Mesothelial cell of epicardium (in vitro differentiated cells): ENCODE measurements around the gene KIF2A. TPM values are rescaled to one million over a fixed set of nuclear protein-coding genes. Genes with fewer than 3 reads are reported as not detected.

Experiments used
- DNase-seq, 2 experiments: peaks; one replicate each; pipeline ENCODE4 v3.0.0; 2021; ENCODE audit warnings: low spot score in 2 of 2; ENCODE audit not compliant: unreplicated experiment in 2 of 2
- H3K27ac Mint-ChIP-seq: 2 replicates; pipeline ENCODE4 v1.8.0; 2021; ENCODE audit warnings: mixed read lengths
- H3K27me3 Mint-ChIP-seq: 2 replicates; pipeline ENCODE4 v1.8.0; 2021; ENCODE audit warnings: low read depth, mixed read lengths
- H3K36me3 Mint-ChIP-seq: 2 replicates; pipeline ENCODE4 v1.8.0; 2021; ENCODE audit warnings: mixed read lengths
- H3K4me1 Mint-ChIP-seq: 2 replicates; pipeline ENCODE4 v1.8.0; 2021; ENCODE audit warnings: mixed read lengths
- H3K4me3 Mint-ChIP-seq: 2 replicates; pipeline ENCODE4 v1.8.0; 2021; ENCODE audit warnings: mild to moderate bottlenecking, moderate library complexity, mixed read lengths
- H3K9me3 Mint-ChIP-seq: 2 replicates; pipeline ENCODE4 v1.8.0; 2021; ENCODE audit warnings: mixed read lengths
- CTCF ChIP-seq: fragments of 200-600 bp; sonication (generic); IDR thresholded peaks from one replicate; pipeline ENCODE4 v1.5.0; 2021; ENCODE audit warnings: antibody characterized with exemption; ENCODE audit not compliant: unreplicated experiment
- total RNA-seq: library from RNA; stranded (reverse); gene quantifications from 3 replicates; pipeline ENCODE4 v1.2.1, GENCODE V29; 2021

The KIF2A gene
- total RNA-seq, 1 donor from 2014 or later: 56.9 TPM

- no peak for TF ChIP-seq CTCF
- Mint-ChIP-seq H3K27me3 (peaks cover 9% of the 10 kb centered on the region), H3K9me3 (no peaks in the 10 kb centered on the region), H3K4me1 (peaks cover 21% of the 10 kb centered on the region), H3K27ac (no peak overlapping the region), H3K36me3 (no peaks in the 10 kb centered on the region), H3K4me3 (no peak overlapping the region)
- no peak for DNase-seq
Measured at GRCh38 chr5:62263401-62263800, 42.6 kb upstream of the KIF2A start.

GRCh38 chr5:62265648-62266112 is 40.3 kb upstream of the KIF2A start:
- Mint-ChIP-seq H3K9me3 (no peaks in the 10 kb centered on the region), H3K4me3 (no peak overlapping the region), H3K36me3 (no peaks in the 10 kb centered on the region), H3K27ac (no peak overlapping the region), H3K27me3 (no peaks in the 10 kb centered on the region), H3K4me1 (peaks cover 26% of the 10 kb centered on the region)
- DNase-seq: no peak
- no peak for TF ChIP-seq CTCF

- Mint-ChIP-seq H3K27me3 (peaks cover under 1% of the 10 kb centered on the region), H3K4me3 (no peak overlapping the region), H3K4me1 (peaks cover 26% of the 10 kb centered on the region), H3K36me3 (no peaks in the 10 kb centered on the region), H3K27ac (no peak overlapping the region), H3K9me3 (no peaks in the 10 kb centered on the region)
- no peak for TF ChIP-seq CTCF
- DNase-seq: no peak
Measured at GRCh38 chr5:62266573-62266972, 39.4 kb upstream of the KIF2A start.

- no peak for DNase-seq
- peak overlapping the region; percentile 35 for H3K27ac Mint-ChIP-seq
- no peak for TF ChIP-seq CTCF
- peaks cover 2% of the 10 kb centered on the region for H3K27me3 Mint-ChIP-seq
- H3K36me3 Mint-ChIP-seq: no peaks in the 10 kb centered on the region
- H3K9me3 Mint-ChIP-seq: no peaks in the 10 kb centered on the region
- peaks cover 26% of the 10 kb centered on the region for H3K4me1 Mint-ChIP-seq
- H3K4me3 Mint-ChIP-seq: no peak overlapping the region
Measured at GRCh38 chr5:62268234-62268633, 37.8 kb upstream of the KIF2A start.

- Mint-ChIP-seq H3K9me3 (no peaks in the 10 kb centered on the region), H3K4me1 (peaks cover 26% of the 10 kb centered on the region), H3K27me3 (peaks cover 2% of the 10 kb centered on the region), H3K27ac (no peak overlapping the region), H3K36me3 (no peaks in the 10 kb centered on the region), H3K4me3 (no peak overlapping the region)
- TF ChIP-seq CTCF: no peak
- DNase-seq: no peak
Measured at GRCh38 chr5:62268792-62269191, 37.2 kb upstream of the KIF2A start.

GRCh38 chr5:62271370-62271769 is 34.6 kb upstream of the KIF2A start:
- peaks cover 2% of the 10 kb centered on the region for H3K27me3 Mint-ChIP-seq
- no peak overlapping the region for H3K27ac Mint-ChIP-seq
- DNase-seq: no peak
- no peak overlapping the region for H3K4me3 Mint-ChIP-seq
- H3K4me1 Mint-ChIP-seq: peaks cover 16% of the 10 kb centered on the region
- no peak for TF ChIP-seq CTCF
- H3K9me3 Mint-ChIP-seq: peaks cover 4% of the 10 kb centered on the region
- no peaks in the 10 kb centered on the region for H3K36me3 Mint-ChIP-seq
